Esophagus muscularis mucosa (tissue), 4 donors: ENCODE measurements around the gene APOC3.

Source experiments
- EP300 ChIP-seq: sonication (generic); formaldehyde crosslinking; IDR thresholded peaks from one replicate; pipeline ENCODE4 v1.6.1; 2017; ENCODE audit warnings: antibody characterized with exemption
- POLR2A ChIP-seq: fragments of 450-650 bp; IDR thresholded peaks from one replicate; pipeline ENCODE4 v1.6.1; 2017; ENCODE audit warnings: antibody characterized with exemption, moderate library complexity, mild to moderate bottlenecking, low read depth
- POLR2AphosphoS5 ChIP-seq, 2 donors: sonication (generic); formaldehyde crosslinking; IDR thresholded peaks; one replicate each; pipeline ENCODE4 v1.6.1; 2017; ENCODE audit warnings: antibody characterized with exemption in 2 of 2
- TF ChIP-seq, protein P1 (sequence below), 3 experiments: fragments of 200-600 bp in 2 of 3; fragments of 450-650 bp in 1 of 3; sonication (generic) in 2 of 3; IDR thresholded peaks; one replicate each; pipeline ENCODE4 v1.5.1; 2017 to 2019; ENCODE audit warnings: antibody characterized with exemption in 3 of 3, mild to moderate bottlenecking in 2 of 3, moderate library complexity in 1 of 3

DNA sequence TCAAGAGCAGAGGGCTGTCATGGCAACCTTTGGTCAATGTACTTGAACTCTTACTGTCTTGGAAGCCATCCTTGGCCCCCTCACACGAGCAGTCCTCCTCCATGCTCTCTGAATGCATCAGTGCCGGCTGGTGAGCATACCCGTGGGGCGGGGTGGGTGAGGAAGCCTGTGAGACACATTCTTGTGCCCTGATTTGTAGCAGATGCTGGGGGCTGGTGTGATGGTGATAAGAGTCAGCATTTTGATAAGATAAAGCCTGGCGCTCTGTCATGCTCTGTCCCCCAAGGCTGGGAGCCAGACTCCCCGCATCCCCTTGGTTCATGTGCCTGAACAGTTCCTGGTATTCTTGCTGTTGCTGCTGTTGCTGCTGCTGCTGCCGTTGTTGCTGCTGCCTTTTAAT, 28.2 kb downstream of the APOC3 start:
- TF ChIP-seq, protein P1, sequence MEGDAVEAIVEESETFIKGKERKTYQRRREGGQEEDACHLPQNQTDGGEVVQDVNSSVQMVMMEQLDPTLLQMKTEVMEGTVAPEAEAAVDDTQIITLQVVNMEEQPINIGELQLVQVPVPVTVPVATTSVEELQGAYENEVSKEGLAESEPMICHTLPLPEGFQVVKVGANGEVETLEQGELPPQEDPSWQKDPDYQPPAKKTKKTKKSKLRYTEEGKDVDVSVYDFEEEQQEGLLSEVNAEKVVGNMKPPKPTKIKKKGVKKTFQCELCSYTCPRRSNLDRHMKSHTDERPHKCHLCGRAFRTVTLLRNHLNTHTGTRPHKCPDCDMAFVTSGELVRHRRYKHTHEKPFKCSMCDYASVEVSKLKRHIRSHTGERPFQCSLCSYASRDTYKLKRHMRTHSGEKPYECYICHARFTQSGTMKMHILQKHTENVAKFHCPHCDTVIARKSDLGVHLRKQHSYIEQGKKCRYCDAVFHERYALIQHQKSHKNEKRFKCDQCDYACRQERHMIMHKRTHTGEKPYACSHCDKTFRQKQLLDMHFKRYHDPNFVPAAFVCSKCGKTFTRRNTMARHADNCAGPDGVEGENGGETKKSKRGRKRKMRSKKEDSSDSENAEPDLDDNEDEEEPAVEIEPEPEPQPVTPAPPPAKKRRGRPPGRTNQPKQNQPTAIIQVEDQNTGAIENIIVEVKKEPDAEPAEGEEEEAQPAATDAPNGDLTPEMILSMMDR (IDR thresholded peaks at IDR 0.05): no peak
- TF ChIP-seq POLR2A (no peak), EP300 (no peak), POLR2AphosphoS5 (IDR thresholded peaks at IDR 0.05) (no peak)
